Rectal smooth muscle tissue (tissue), 1 donor: Measurements from ENCODE around the gene COQ3.

Source experiments
- H3K27ac ChIP-seq: one replicate; pipeline ENCODE4 v1.7.0; 2013; ENCODE audit warnings: low read depth, low read length, inconsistent platforms
- H3K27me3 ChIP-seq: one replicate; pipeline ENCODE4 v1.7.0; 2013; ENCODE audit warnings: low read length; ENCODE audit not compliant: control insufficient read depth, insufficient read depth
- H3K36me3 ChIP-seq: one replicate; pipeline ENCODE4 v1.7.0; 2013; ENCODE audit warnings: low read length; ENCODE audit not compliant: control insufficient read depth, insufficient read depth
- H3K4me1 ChIP-seq: one replicate; pipeline ENCODE4 v1.7.0; 2013; ENCODE audit warnings: low read length; ENCODE audit not compliant: control insufficient read depth, insufficient read depth
- H3K4me3 ChIP-seq: one replicate; pipeline ENCODE4 v1.7.0; 2013; ENCODE audit warnings: low read length
- H3K9ac ChIP-seq: one replicate; pipeline ENCODE4 v1.7.0; 2013; ENCODE audit warnings: low read length

The COQ3 gene

GRCh38 chr6:99362678-99363268, 31.2 kb downstream of the COQ3 start:
- Histone ChIP-seq H3K36me3 (no peaks in the 10 kb centered on the region), H3K9ac (no peak overlapping the region), H3K27ac (no peak overlapping the region), H3K4me3 (no peak overlapping the region), H3K4me1 (no peaks in the 10 kb centered on the region), H3K27me3 (no peaks in the 10 kb centered on the region)

- no peak overlapping the region for H3K27ac ChIP-seq
- no peaks in the 10 kb centered on the region for H3K4me1 ChIP-seq
- no peaks in the 10 kb centered on the region for H3K36me3 ChIP-seq
- H3K4me3 ChIP-seq: no peak overlapping the region
- H3K27me3 ChIP-seq: no peaks in the 10 kb centered on the region
- no peak overlapping the region for H3K9ac ChIP-seq
These were observed 34.2 kb downstream of the COQ3 start for GRCh38 chr6:99359800-99360199.

GRCh38 chr6:99356641-99357040, 37.4 kb downstream of the COQ3 start:
- Histone ChIP-seq H3K4me1 (no peaks in the 10 kb centered on the region), H3K9ac (no peak overlapping the region), H3K27me3 (no peaks in the 10 kb centered on the region), H3K4me3 (no peak overlapping the region), H3K27ac (no peak overlapping the region), H3K36me3 (no peaks in the 10 kb centered on the region)

GRCh38 chr6:99354983-99355382, 39.0 kb downstream of the COQ3 start:
- no peak overlapping the region for H3K27ac ChIP-seq
- no peaks in the 10 kb centered on the region for H3K36me3 ChIP-seq
- H3K4me1 ChIP-seq: no peaks in the 10 kb centered on the region
- no peak overlapping the region for H3K9ac ChIP-seq
- no peak overlapping the region for H3K4me3 ChIP-seq
- no peaks in the 10 kb centered on the region for H3K27me3 ChIP-seq

GRCh38 chr6:99353126-99353525, 40.9 kb downstream of the COQ3 start:
- H3K27me3 ChIP-seq: no peaks in the 10 kb centered on the region
- no peaks in the 10 kb centered on the region for H3K4me1 ChIP-seq
- no peak overlapping the region for H3K9ac ChIP-seq
- no peak overlapping the region for H3K4me3 ChIP-seq
- H3K36me3 ChIP-seq: no peaks in the 10 kb centered on the region
- no peak overlapping the region for H3K27ac ChIP-seq

- no peak overlapping the region for H3K4me3 ChIP-seq
- H3K27me3 ChIP-seq: no peaks in the 10 kb centered on the region
- H3K36me3 ChIP-seq: no peaks in the 10 kb centered on the region
- no peak overlapping the region for H3K27ac ChIP-seq
- H3K9ac ChIP-seq: no peak overlapping the region
- no peaks in the 10 kb centered on the region for H3K4me1 ChIP-seq
These were observed 43.4 kb downstream of the COQ3 start for GRCh38 chr6:99350573-99350972.

GRCh38 chr6:99349171-99350141, 44.5 kb downstream of the COQ3 start, which contains the start of gene FAXC:
Gene FAXC (minus strand): TSS chr6:99349674. CDS start chr6:99349372, 302 bp downstream.
- Histone ChIP-seq H3K36me3 (no peaks in the 10 kb centered on the region), H3K9ac (peak within 1 kb of the TSS; percentile 27), H3K27ac (peak within 1 kb of the TSS; percentile 88), H3K4me3 (peak within 1 kb of the TSS; percentile 61), H3K27me3 (no peaks in the 10 kb centered on the region), H3K4me1 (no peaks in the 10 kb centered on the region)

- H3K9ac ChIP-seq: peak overlapping the region; percentile 27
- H3K27me3 ChIP-seq: no peaks in the 10 kb centered on the region
- no peaks in the 10 kb centered on the region for H3K4me1 ChIP-seq
- peak overlapping the region; percentile 88 for H3K27ac ChIP-seq
- H3K4me3 ChIP-seq: peak overlapping the region; percentile 61
- H3K36me3 ChIP-seq: no peaks in the 10 kb centered on the region
These were observed 45.5 kb downstream of the COQ3 start for GRCh38 chr6:99348288-99349170.

- no peaks in the 10 kb centered on the region for H3K36me3 ChIP-seq
- H3K27ac ChIP-seq: peak overlapping the region; percentile 88
- H3K9ac ChIP-seq: no peak overlapping the region
- peak overlapping the region; percentile 61 for H3K4me3 ChIP-seq
- H3K4me1 ChIP-seq: no peaks in the 10 kb centered on the region
- H3K27me3 ChIP-seq: no peaks in the 10 kb centered on the region
These were observed 46.2 kb downstream of the COQ3 start for GRCh38 chr6:99347804-99348203.

- Histone ChIP-seq H3K27ac (no peak overlapping the region), H3K36me3 (no peaks in the 10 kb centered on the region), H3K9ac (no peak overlapping the region), H3K27me3 (no peaks in the 10 kb centered on the region), H3K4me3 (no peak overlapping the region), H3K4me1 (no peaks in the 10 kb centered on the region)
These were observed 47.4 kb downstream of the COQ3 start for GRCh38 chr6:99346595-99346994.

- Histone ChIP-seq H3K27me3 (no peaks in the 10 kb centered on the region), H3K9ac (no peak overlapping the region), H3K36me3 (no peaks in the 10 kb centered on the region), H3K4me1 (no peaks in the 10 kb centered on the region), H3K27ac (no peak overlapping the region), H3K4me3 (no peak overlapping the region)
These were observed 48.8 kb downstream of the COQ3 start for GRCh38 chr6:99345164-99345563.

GRCh38 chr6:99344289-99344688, 49.7 kb downstream of the COQ3 start:
- H3K27me3 ChIP-seq: no peaks in the 10 kb centered on the region
- no peaks in the 10 kb centered on the region for H3K36me3 ChIP-seq
- no peaks in the 10 kb centered on the region for H3K4me1 ChIP-seq
- no peak overlapping the region for H3K27ac ChIP-seq
- H3K9ac ChIP-seq: no peak overlapping the region
- no peak overlapping the region for H3K4me3 ChIP-seq
